SK-N-MC (cell line): ENCODE results near the gene CHI3L1.

Experiments
- EZH2 ChIP-seq: fragments of 200-600 bp; sonication (generic); IDR thresholded peaks from one replicate; pipeline ENCODE4 v1.6.1; 2017; ENCODE audit warnings: antibody characterized with exemption
- FOXP2 ChIP-seq: optimal IDR thresholded peaks from 2 replicates; pipeline ENCODE3; 2011; ENCODE audit warnings: mild to moderate bottlenecking, moderate library complexity; ENCODE audit not compliant: insufficient read depth; ENCODE audit errors: extremely low read length, control extremely low read depth

- TF ChIP-seq EZH2, result no peak
- TF ChIP-seq FOXP2, result no peak
These were observed 27.4 kb downstream of the CHI3L1 start for GRCh38 chr1:203158960-203159665.
